ENCODE measurements around the gene RSKR.

GRCh38 chr17:28623696-28624095 lies 9.7 kb upstream of the RSKR start:
- TF ChIP-seq EP300 (IDR thresholded peaks at IDR 0.05) (no peak), CTCF (IDR thresholded peaks at IDR 0.05) (no peak), POLR2AphosphoS5 (IDR thresholded peaks at IDR 0.05) (no peak), POLR2A (IDR thresholded peaks at IDR 0.05) (no peak)
